GM12865 (cell line): ENCODE results near the gene DNAJC10.

ENCODE experiments used
- DNase-seq: peaks from one replicate; pipeline ENCODE4 v3.0.0; 2010; ENCODE audit warnings: low read depth
- H3K4me3 ChIP-seq: 2 replicates; pipeline ENCODE4 v1.5.1; 2011; ENCODE audit warnings: mild to moderate bottlenecking, low read depth, low read length, control low read depth
- CTCF ChIP-seq: IDR thresholded peaks from 2 replicates; pipeline ENCODE4 v1.5.1; 2011; ENCODE audit warnings: low read length, control low read depth, low read depth, inconsistent platforms; ENCODE audit not compliant: insufficient read depth; ENCODE audit errors: missing control alignments

DNAJC10 gene

GRCh38 chr2:182831101-182831500 lies 115.0 kb downstream of the DNAJC10 start:
- no peak for DNase-seq
- no peak overlapping the region for H3K4me3 ChIP-seq
- TF ChIP-seq CTCF: no peak

- no peak overlapping the region for H3K4me3 ChIP-seq
- TF ChIP-seq CTCF: no peak
- DNase-seq: no peak
Measured at GRCh38 chr2:182831921-182832320, 115.9 kb downstream of the DNAJC10 start.

GRCh38 chr2:182833084-182833854 lies 117.2 kb downstream of the DNAJC10 start:
- no peak for DNase-seq
- H3K4me3 ChIP-seq: no peak overlapping the region
- TF ChIP-seq CTCF: no peak

GRCh38 chr2:182834293-182834692 lies 118.2 kb downstream of the DNAJC10 start:
- no peak overlapping the region for H3K4me3 ChIP-seq
- no peak for DNase-seq
- no peak for TF ChIP-seq CTCF

GRCh38 chr2:182836451-182836850 lies 120.4 kb downstream of the DNAJC10 start:
- TF ChIP-seq CTCF: no peak
- no peak for DNase-seq
- H3K4me3 ChIP-seq: no peak overlapping the region
